HepG2 (cell line): Measurements from ENCODE around the gene NFKB1.

Source experiments
- CREM ChIP-seq, 2 experiments: sonication (generic) in 1 of 2; formaldehyde crosslinking in 1 of 2; IDR thresholded peaks; 2 replicates each; pipeline versions ENCODE4 v1.4.0 to v1.6.1; 2016 to 2020; ENCODE audit warnings: antibody characterized with exemption in 1 of 2, mild to moderate bottlenecking in 1 of 2, missing genetic modification reagents in 1 of 2
- EZH2 ChIP-seq: conservative IDR thresholded peaks from 2 replicates; pipeline ENCODE4 v1.6.1; 2012; ENCODE audit warnings: mild to moderate bottlenecking, low read depth, low read length, moderate library complexity
- NFIB ChIP-seq: sonication (generic); formaldehyde crosslinking; IDR thresholded peaks from 2 replicates; pipeline ENCODE4 v1.9.0; 2021; ENCODE audit warnings: missing genetic modification reagents, mild to moderate bottlenecking, borderline replicate concordance
- TF ChIP-seq, protein P1 (sequence below), 2 experiments: sonication (generic) in 1 of 2; formaldehyde crosslinking in 1 of 2; IDR thresholded peaks; 2 replicates each; pipeline versions ENCODE4 v1.4.0 to v1.6.1; 2016 to 2020; ENCODE audit warnings: borderline replicate concordance in 1 of 2, low read depth in 1 of 2, mild to moderate bottlenecking in 1 of 2, missing genetic modification reagents in 1 of 2

DNA sequence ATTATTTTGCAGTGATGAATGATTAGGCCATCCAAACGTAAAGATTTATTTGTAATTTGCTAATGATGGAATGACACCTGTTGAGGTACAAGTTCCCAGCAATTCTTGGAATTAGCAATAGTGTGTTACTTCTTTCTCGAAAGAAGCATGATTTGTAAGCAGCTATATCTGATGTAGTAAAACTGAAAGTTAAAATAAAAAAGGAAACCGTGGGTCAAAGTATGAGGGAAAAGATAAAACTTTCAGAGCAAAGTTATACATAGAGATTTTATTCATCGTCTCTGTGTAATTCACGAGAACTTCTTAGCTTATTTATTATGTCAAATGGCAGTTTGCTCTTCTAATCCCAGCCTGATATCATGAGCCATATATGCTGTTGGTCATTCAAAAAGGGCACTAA is 59.0 kb downstream of the NFKB1 start:
- no peak for TF ChIP-seq EZH2
- TF ChIP-seq NFIB (CRISPR knock-in tag) = no peak
- TF ChIP-seq CREM (IDR thresholded peaks at IDR 0.05) = no peak
- no peak for TF ChIP-seq CREM (CRISPR knock-in tag; IDR thresholded peaks at IDR 0.05)
- TF ChIP-seq, protein P1, sequence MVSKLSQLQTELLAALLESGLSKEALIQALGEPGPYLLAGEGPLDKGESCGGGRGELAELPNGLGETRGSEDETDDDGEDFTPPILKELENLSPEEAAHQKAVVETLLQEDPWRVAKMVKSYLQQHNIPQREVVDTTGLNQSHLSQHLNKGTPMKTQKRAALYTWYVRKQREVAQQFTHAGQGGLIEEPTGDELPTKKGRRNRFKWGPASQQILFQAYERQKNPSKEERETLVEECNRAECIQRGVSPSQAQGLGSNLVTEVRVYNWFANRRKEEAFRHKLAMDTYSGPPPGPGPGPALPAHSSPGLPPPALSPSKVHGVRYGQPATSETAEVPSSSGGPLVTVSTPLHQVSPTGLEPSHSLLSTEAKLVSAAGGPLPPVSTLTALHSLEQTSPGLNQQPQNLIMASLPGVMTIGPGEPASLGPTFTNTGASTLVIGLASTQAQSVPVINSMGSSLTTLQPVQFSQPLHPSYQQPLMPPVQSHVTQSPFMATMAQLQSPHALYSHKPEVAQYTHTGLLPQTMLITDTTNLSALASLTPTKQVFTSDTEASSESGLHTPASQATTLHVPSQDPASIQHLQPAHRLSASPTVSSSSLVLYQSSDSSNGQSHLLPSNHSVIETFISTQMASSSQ (IDR thresholded peaks at IDR 0.05; ENCODE audit: low read depth) = no peak
- TF ChIP-seq, protein P1 (CRISPR knock-in tag; IDR thresholded peaks at IDR 0.05; ENCODE audit: borderline replicate concordance) = no peak
